Measurements from ENCODE around the gene IARS1. TPM values are rescaled to one million over a fixed set of nuclear protein-coding genes. Genes with fewer than 3 reads are reported as not detected.

IARS1 gene
- total RNA-seq, 1 donor from 2014 or later = 163 TPM

GRCh38 chr9:92247981-92248380 is 45.5 kb downstream of the IARS1 start:
- DNase-seq (ENCODE audit: low spot score in 2 of 2) (no peak), FAIRE-seq (no peak)

- no peak for FAIRE-seq
- DNase-seq (ENCODE audit: low spot score in 2 of 2) = no peak
These were observed 46.2 kb downstream of the IARS1 start for GRCh38 chr9:92247296-92247695.

GRCh38 chr9:92245005-92245797 is 48.3 kb downstream of the IARS1 start:
- DNase-seq (ENCODE audit: low spot score in 2 of 2) (no peak), FAIRE-seq (no peak)

Small RNA genes within 50 kb of the gene (small RNA-seq; reads per million reads assigned to genes)
- gene MIR3651 = not detected
- not detected for gene SNORA84

Other genes with a start within 250 kb of the IARS1 start
- 81.9 TPM for gene SPTLC1, start 178.3 kb downstream of the IARS1 start, total RNA-seq
- gene NOL8, start 31.7 kb upstream of the IARS1 start, total RNA-seq = 12.6 TPM
- gene CENPP, start 32.3 kb upstream of the IARS1 start, total RNA-seq = 5.7 TPM
- 17.5 TPM for gene OGN, start 110.9 kb upstream of the IARS1 start, total RNA-seq
- 3.7 TPM for gene OMD, start 130.8 kb upstream of the IARS1 start, total RNA-seq
- 5.3 TPM for gene ASPN, start 188.8 kb upstream of the IARS1 start, total RNA-seq
- 3.3 TPM for gene ECM2, start 242.3 kb upstream of the IARS1 start, total RNA-seq

Data from frontal cortex (tissue), 4 donors.